Measurements from ENCODE around the gene DCHS2.

DCHS2 gene

DNA sequence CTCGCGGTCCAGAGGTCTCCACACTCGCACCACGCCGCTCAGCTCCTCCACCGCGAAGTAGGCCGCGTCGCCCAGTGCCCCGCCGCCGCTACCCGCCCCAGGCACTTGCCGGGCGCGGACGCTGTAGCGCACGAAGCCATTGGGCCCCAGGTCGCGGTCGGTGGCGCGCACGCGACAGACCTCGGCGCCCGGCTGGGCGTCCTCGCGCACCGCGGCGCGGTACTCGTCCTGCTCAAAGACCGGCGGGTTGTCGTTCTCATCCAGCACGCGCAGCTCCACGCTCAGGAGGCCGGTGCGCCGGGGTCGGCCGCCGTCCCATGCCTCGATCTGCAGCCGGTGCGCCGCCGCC lies 1.4 kb downstream of the DCHS2 start:
- no peak for DNase-seq

DNA sequence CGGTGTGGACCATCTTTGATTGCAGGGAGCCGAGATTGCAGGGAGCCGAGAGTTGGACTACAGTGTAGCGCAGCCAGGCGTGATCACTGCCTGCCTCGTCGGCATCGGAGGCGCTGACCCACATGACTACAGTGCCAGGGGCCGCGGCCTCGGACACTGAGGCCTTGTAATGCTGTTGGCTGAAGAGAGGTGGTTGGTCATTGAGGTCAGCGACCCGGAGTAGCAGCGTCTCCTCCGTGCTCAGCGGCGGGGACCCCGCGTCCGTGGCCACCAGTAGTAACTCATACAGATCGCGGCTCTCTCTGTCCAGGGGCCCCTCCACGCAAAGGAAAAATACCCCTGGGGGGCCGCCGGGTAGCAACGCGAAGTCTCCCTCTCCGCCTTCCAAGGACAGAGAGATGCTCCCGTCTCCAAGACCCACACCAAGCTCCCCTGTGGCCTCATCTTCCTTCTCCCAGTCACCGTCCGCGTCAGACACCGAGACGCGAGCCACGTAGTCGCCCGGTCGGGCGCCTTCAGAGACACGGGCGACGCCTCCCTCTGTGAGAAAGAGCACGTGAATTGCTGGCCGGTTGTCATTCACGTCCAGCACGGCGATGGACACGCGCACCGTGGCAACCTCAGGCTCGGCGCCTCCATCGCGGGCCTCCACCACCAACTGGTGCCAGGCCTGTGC lies 1.9 kb downstream of the DCHS2 start:
- no peak for DNase-seq

DNA sequence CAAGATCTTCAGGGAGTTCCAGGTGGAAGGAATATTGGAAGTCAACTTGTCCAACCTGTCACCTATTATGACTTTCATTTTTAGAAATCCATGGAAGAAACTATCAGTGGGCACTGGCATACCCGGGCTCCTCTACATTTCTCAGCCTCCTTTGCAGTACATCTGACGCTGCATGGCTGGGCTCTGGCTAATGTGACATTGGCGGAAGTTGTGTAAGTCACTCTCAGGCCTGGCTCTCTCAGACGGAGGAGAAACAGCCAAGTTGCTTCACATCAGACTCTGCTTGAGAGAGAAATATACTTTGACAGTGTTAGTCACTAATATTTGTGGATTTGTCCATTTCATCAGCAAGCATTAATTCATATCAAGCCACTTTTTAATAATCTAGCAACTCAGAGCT lies 4.5 kb downstream of the DCHS2 start:
- no peak for DNase-seq

DNA sequence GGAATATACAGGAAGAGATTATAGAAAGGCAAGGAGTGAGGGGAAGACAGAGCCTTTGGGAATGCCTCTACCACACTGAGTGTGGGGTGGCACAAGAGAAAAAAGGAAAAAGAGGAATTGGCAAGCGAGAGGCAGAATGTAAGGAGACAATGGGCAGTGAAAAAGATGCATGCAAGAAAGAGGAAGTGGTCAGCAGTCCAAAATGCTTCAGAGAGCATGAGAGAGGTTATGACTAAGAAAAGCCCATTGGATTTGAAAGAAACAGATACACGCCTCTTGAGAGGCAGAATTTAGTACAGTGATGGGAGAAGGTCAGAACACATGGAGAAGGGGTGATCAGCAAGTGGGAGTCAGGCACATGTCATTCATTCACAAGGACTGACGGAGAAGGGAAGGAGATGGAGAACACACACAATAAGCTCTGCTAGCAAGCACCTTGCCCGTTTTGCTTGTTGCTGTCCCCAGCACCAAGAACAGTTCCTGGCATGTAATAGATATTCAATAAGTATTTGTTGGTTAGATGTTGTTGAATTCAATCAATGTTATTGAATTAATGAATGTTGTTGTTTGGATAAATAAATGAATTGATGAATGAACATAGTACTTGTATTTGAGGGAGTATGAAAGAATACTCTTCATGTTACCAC lies 6.3 kb downstream of the DCHS2 start:
- no peak for DNase-seq

DNA sequence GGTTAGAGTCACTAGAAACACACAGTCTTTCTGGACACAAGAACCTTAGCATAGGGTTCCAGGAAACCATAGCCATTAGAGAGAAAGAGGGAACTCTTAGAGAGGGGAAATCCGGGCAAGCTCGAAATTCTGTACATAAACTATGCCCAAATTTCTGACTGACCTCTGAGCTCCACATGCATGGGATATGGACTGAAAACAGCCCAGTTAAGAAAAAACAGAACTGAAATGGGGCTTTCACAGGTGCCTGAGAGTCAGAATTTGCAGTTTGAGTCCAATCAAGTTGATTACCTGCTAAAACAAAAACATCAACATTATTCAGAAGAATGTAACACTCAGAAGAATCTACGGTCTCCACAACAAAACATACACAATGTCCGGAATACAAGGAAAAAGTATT lies 13.1 kb downstream of the DCHS2 start:
- no peak for DNase-seq

DNA sequence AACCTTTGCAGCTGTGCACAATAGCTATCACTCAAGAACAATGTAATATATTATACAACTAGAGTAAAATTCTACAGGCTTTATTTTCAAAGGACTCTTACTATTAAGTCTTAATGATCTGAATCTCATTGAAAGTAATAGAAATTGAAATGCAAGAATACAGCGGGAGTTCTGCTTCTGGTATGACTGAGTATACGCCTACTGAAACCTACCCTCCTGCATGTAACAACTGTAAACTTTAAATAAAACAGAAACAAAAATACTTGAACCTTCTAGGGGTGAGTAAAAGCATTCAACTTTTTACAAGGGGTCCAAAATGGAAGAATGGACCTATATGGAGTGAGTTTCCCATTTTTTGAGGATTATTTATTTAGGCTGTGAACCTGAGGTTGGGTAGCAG lies 13.5 kb downstream of the DCHS2 start:
- no peak for DNase-seq

DNA sequence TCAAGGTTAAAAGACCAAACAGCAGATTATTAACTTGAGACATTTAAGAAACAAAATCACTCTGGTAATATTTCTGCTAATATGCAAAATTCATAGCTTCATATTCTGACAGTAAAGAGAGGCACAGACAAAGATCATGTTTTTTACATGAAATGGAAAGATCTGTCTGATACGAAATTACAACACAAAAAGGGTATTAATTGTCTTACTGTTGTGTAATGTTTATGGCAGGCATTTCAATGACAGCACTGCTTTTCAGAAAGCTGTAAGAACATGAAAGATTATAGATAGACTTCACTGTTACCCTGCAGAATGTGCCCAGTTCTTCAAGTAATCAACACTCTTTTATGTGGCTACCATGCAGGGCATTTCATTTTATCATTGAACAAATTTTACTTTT lies 15.4 kb downstream of the DCHS2 start:
- no peak for DNase-seq

DNA sequence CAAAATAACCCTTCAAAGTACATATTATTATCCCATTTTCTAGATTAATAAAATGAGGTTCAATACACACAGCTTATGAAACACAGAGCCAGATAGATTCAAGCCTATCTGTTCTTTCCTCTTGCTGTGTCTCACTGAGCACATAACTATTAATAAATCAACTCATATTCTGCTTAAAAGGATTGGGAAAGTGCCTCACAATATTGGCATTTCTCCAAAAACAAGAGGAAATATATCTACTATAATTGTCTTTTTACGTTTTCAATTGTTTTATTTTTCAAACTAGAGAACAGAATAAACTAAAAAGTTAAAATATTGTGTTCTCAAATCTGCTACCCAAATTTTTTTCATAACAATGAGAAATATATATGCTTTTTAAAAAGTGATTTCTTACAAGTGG lies 15.8 kb downstream of the DCHS2 start:
- DNase-seq, result no peak

DNA sequence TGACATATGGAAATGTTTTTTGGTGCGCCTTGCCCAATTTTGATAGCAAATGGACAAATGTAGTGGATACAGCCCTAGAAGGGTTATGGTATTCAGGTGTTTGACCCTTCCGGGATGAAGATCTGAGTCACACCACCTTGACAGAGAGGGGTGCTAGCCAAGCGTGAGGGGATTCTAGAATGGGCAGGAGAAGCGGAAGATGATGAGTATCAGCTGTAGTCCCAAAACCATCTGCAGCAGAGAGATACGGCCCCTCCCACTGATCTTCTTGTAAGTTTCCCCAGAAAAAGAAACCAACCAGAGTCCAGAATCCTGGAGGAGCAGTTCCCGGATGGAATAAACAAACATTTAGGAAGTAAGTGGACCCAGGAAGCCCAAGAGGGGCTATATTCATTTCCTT lies 18.1 kb downstream of the DCHS2 start:
- no peak for DNase-seq

DNA sequence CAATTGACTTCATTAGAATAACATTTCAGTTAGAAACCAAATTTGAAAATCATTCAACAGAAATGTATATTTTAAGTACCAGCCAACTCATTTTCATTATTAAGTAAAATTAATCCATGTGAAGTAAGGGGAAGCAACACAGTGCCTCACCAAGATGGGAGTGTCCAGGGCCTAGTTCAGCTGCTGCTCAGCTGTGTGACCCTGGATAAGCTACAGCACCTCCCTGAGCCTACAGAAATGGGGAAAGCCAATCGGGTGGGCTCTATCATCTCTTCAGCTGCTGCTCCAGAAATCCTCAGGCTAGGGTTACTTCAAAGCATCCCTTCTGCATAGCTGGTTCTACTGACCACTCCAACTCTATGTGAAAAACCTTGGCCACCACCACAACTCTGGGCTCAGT lies 18.7 kb downstream of the DCHS2 start:
- no peak for DNase-seq

DNA sequence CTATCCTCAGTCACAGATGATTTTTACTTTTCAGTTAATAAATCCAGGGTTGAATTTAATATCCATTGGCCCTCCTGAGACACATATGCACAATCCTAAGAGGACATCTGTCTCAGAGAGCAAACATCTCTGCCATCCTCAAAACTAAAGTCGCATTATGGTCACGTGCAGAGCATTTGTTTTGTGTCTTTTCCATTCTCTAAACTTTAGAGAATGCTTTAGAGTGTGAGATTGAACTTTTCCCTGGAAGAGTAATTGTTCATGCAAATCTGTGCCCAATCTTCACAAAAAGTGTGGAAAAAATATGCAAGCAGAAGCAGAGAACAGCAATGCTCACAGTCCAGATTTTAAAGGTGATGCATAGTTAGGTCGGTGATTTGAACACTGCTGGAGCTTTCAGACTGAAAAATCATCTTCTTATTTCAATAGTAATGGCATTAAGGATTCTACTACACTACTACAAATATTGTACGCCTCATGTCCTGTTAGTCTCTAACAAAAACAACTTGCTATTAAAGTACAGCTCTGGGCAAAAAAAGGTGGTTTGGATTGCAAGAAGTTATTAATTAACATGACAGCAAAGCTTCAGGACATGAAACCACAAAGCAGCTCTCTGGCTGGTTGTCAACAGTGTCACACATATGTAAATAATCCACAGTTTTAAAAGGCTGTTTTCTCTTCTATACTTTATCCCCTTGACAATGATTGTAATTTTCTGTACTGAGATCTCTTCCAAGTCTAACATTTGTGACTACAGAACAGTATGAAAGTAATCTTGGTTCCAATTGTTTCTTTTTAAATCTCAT lies 19.9 kb downstream of the DCHS2 start:
- no peak for DNase-seq

DNA sequence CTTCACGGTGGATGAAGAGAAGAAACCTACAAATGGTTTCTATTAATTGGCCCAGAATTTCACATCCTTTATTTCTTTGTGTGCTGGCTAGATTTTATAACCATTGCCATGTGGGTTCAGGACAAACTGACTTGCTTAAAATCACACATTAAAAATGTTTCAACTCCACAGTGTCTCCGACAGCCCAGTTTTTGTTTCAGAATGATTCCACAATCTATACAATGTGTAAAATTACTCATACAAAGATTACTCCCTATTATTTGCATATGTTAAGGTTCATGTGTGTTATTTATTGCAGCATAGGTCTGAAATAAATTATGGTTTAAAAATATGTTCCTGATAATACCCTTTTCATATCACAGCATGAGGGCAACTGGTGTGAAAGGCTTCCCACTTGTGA lies 20.6 kb downstream of the DCHS2 start:
- DNase-seq, result no peak

DNA sequence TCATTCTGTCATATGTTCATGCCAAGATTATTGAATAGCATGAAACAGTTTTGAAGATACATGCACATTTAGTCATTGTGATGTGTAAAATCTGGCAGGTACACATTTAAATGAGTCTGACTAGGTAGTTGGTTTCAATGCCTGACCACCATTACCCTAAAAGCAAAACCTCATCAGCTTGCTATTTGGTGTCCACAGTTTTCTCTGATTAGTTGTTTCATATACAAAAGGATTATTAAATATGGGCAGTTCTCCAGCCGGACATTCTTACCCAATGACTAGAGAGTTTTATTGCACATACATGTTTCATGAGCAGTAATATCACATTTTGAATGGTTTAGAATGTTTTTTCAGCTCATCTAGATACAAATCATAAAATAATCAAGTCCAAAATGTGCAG lies 23.7 kb downstream of the DCHS2 start:
- DNase-seq, result no peak

DNA sequence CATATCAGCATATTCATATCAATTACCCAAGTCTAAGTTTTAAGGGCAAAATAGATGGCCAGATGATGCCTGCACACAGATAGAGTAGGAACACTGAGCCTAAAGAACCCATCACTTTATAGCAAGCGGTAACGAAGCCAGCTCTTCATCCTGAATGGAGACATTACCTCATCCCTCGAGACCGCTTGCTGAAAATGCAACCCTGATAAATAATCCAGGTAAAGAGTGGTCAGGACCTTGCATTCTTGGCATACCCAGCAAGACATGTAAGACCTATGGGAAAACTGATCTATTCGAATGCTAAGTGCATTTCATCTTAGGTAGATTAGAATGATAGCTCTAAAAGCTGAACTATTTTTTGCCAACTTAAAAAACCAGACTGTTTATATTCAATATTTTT lies 25.3 kb downstream of the DCHS2 start:
- DNase-seq, result no peak

DNA sequence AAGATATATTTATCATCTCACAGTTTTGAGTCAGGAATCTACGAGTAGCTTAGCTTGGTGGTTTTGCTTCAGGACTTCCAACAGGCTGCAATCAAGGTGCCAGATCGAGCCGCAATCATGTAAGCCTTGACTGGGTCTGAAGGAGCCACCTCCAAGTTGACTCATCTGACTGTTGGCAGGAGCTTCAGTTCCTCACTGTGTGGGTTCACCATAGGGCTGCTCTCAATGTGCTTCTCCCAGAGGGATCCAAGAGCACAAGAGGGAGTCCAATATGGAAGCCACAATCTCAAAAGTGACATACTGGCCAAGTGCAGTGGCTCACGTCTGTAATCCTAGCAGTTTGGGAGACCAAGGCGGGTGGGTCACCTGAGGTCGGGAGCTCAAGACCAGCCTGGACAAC lies 26.5 kb downstream of the DCHS2 start:
- no peak for DNase-seq

DNA sequence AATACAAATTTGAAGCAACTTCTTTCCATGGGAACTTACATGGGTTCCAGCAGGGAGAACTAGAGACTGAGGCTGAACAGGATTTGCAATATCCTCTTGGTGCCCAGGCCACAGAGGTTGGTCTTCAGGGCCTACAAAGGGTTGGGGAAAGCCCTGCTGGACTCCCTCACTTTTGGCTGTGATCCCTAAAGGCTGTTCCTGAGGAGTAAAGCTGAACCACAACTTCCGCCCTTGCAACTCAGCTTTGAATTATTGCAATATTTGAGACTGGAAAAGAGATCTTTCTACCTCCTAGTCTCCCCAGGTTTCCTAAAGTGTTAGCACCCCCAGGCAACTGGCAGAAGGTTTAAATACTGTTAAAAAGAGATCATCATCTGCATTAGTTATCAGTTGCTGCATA lies 26.9 kb downstream of the DCHS2 start:
- DNase-seq, result no peak

DNA sequence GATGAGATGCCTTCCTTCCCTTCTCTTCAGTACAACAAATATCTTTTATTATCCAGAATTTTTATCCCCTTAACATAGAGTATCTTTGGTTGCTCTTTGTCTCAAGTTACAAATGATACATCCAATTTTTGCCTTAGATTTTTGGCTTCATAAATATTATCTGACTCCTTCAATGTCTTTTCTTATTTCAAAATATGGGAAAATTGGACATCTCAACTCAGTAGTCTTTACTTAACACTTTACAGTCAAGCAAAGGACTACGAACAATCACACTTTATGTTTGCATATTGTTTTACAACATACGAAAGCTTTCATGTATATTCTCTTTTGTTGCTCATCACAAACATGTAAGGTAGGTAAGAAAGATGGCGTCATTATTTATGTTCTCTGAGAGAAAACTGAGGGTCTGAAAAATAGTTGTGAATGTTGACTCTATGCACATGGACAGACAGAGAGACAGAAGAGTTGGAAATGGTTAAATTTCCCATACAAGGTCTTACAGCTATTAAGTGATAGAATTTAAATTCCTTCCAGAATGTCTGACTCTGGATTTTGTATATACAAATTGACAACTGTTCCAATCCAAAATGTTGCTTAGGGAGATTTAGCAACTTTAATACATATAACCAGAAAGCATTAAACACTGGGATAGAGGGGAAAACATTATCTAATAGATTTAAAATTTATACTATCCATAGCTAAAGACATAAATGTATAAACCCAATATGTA lies 29.4 kb downstream of the DCHS2 start:
- DNase-seq, result no peak

DNA sequence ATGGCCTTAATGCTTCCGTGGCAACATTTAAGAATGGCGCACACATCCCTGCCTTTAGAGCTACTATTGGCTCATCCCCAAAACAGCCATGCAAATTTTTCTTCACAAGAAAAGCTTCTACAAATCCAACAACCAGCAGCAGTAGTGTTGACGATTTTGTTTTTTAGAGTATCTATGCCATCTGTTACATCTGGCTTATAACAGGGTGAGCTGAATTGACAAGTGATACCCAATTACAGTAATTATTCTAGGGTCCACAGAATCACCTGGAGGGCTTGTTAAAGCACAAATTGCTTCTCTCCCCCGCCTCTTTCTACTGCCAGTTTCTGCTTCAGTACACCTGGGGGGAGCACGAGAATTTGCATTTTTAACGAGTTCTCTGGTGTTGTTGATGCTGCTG lies 34.1 kb downstream of the DCHS2 start:
- no peak for DNase-seq

DNA sequence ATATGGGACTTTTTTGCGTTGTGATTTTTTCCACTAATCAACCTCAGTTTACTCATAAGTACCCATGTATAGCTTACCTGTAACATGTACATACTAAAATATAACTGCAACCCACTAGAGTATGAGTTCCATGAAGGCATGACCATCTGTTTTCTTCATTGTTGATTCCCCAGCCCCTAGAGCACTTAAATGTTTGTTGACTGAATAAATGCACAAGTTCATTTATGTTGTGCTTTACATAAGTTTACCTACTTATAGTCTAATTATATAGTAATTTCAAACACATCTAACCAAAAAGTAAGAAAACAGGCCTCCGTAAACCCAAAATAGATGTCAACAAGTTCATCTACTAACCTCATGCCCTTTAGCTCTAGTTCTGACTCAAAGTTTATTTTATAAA lies 34.7 kb downstream of the DCHS2 start:
- no peak for DNase-seq

DNA sequence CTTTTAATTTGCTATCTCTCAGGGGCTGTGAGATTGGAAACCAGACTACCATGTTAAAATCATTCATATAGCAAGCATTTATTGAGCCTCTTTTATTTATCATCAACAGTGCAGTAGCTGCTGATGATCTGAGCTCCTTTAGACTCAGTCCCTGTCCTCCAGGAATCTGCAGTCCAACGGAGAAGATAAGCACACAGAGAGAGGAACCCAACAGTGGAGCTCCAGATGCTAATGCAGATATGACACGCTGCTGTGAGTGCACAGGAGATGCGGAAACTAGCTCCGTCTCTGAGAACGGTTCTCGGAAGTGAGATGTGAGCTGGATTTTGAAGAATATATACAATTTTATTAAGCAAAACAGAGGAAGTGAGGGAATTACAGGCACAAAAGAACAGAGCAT lies 35.4 kb downstream of the DCHS2 start:
- no peak for DNase-seq

DNA sequence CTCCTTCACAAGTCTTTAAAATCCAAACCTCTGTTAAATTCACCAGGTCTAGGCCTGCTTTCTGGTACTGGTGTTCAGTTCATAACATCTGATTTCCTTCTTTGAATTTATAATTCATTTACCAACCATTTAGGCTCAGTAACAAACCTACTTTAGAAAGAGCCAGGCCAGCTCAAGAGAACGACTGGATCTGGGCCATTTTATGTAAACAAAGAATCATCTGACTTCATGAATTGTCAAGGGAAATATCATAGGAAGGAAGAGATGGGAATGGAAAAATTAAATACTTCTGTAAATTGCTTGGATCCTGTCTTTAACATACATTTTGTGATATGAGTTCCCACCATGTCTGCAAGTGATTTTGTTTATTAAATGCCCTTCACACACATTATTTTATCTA lies 36.5 kb downstream of the DCHS2 start:
- DNase-seq, result no peak

DNA sequence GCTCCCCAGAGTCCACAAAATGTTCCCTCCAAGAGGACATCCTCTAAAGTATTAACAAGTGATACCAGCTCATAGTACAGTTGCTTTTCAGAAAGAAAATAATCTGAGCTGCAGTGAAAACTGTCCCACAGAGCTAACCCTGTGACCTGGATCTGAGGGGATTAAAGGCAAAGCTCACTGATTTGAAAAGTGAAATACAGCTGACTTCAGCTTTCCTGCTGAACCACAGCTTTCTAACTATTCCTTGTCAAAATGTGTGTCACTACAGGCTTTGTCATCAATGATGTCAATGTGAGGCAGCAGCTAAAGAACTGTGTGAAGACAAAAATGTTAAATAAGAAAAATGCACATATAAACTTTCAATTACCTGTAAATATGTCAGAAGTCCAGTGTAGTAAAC lies 36.9 kb downstream of the DCHS2 start:
- no peak for DNase-seq

DNA sequence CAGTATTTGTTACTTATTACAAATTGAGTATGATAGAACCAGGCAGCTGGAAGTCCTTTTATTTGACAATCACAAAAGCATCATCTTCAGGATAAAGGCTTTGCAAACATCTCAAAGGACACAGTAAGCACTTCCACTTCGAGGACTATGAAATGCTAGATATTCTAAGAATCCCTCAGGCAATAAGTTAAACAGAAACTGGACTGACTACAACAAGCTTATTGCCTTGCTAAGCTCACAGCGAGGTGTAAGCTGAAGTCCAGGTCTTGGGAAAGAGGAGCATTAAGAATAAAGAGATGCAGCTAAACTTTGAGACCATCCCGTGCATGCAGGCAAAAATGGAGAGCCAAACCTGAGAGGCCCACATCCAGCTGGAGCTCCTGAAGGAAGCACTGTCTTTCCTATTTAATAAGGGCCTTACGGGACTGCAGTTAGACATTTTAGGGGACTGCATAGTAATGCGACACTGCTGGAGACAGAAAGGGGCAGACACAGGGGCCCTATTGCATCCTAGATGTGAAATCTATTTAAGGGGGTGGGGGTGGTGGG lies 38.7 kb downstream of the DCHS2 start:
- DNase-seq, result no peak

DNA sequence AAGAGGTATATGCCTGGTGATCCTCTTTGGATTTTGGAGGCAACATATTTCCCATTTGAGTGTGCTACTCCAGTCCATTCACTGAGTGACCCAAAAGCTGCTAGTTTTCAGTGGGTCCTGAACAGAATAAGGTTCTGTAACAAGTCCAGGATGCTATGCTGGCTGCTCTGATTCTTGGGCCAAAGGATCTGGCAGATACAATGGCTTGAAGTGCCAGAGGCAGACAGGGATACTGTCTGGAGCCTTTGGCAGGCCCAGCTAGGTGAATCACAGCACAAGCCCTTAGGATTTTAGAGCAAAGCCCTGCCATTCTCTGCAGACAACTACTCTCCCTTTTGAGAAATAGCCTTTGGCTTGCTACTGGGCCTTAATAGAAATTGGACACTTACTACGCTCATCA lies 40.6 kb downstream of the DCHS2 start:
- DNase-seq, result no peak
